IMR-90 (cell line): ENCODE measurements around the gene ADGRA1. TPM values are rescaled to one million over a fixed set of nuclear protein-coding genes. Genes with fewer than 3 reads are reported as not detected.

Experiments used
- ATAC-seq: fragments of 200-7000 bp; cut with Tn5 transposase; 2 replicates; pipeline ENCODE4 v1.9.1; 2020; ENCODE audit warnings: low read depth, mild to moderate bottlenecking, moderate library complexity
- BruUV-seq: library from RNA; stranded (reverse); fragments of 400-500 nt; replicated peaks from 2 replicates; lab custom pipeline; 2021; lab: Mats Ljungman, UMichigan
- CTCF ChIA-PET: fragments of 300-600 bp; formaldehyde crosslinking; extraction: SDS; loops from one replicate; lab custom pipeline; 2021; ENCODE audit warnings: antibody characterized with exemption; lab: Yijun Ruan, JAX
- POLR2A ChIA-PET: fragments of 300-600 bp; sonication (Branson Sonifier 250); formaldehyde crosslinking; loops from one replicate; lab custom pipeline; 2022; ENCODE audit warnings: antibody characterized with exemption; ENCODE audit not compliant: unreplicated experiment; lab: Charles Lee
- DNase-seq: peaks from one replicate; pipeline ENCODE4 v3.0.0; 2013
- H2AFZ ChIP-seq: replicated peaks from 2 replicates; pipeline ENCODE3; 2013; ENCODE audit warnings: low read length, mild to moderate bottlenecking; ENCODE audit not compliant: poor library complexity
- H2AK5ac ChIP-seq: 2 replicates; pipeline ENCODE4 v1.6.1; 2013; ENCODE audit warnings: low read depth, low read length, inconsistent platforms
- H2AK9ac ChIP-seq: replicated peaks from 2 replicates; pipeline ENCODE3; 2013; ENCODE audit warnings: mild to moderate bottlenecking, low read depth, low read length, moderate library complexity; ENCODE audit not compliant: poor library complexity
- H2BK120ac ChIP-seq: 2 replicates; pipeline ENCODE4 v1.6.1; 2013; ENCODE audit warnings: low read depth, low read length, inconsistent platforms
- H2BK15ac ChIP-seq: 3 replicates; pipeline ENCODE4 v1.6.1; 2013; ENCODE audit warnings: low read depth, low read length, inconsistent platforms
- H2BK20ac ChIP-seq: 2 replicates; pipeline ENCODE4 v1.6.1; 2013; ENCODE audit warnings: low read depth, mild to moderate bottlenecking, inconsistent platforms, low read length, moderate library complexity
- H2BK5ac ChIP-seq: 2 replicates; pipeline ENCODE4 v1.6.1; 2013; ENCODE audit warnings: mild to moderate bottlenecking, low read depth, low read length, inconsistent platforms; ENCODE audit not compliant: poor library complexity, severe bottlenecking
- H3K14ac ChIP-seq: replicated peaks from 2 replicates; pipeline ENCODE4 v1.6.1; 2013; ENCODE audit warnings: low read depth, low read length, inconsistent platforms
- H3K18ac ChIP-seq: 2 replicates; pipeline ENCODE4 v1.6.1; 2013; ENCODE audit warnings: low read depth, low read length, control low read depth
- H3K23ac ChIP-seq: 2 replicates; pipeline ENCODE4 v1.6.1; 2013; ENCODE audit warnings: low read depth, low read length, inconsistent platforms
- H3K27ac ChIP-seq: 2 replicates; pipeline ENCODE4 v1.5.1; 2013; ENCODE audit warnings: mild to moderate bottlenecking, control low read depth, low read length; ENCODE audit not compliant: insufficient read depth
- H3K27me3 ChIP-seq: 2 replicates; pipeline ENCODE4 v1.6.1; 2013; ENCODE audit warnings: low read length; ENCODE audit not compliant: control insufficient read depth, insufficient read depth
- H3K36me3 ChIP-seq: 2 replicates; pipeline ENCODE4 v1.6.1; 2013; ENCODE audit warnings: low read length, mixed read lengths; ENCODE audit not compliant: control insufficient read depth, insufficient read depth
- H3K4ac ChIP-seq: 2 replicates; pipeline ENCODE4 v1.6.1; 2013; ENCODE audit warnings: low read depth, low read length, inconsistent platforms
- H3K4me1 ChIP-seq: 2 replicates; pipeline ENCODE4 v1.6.1; 2013; ENCODE audit warnings: low read length, mixed read lengths; ENCODE audit not compliant: control insufficient read depth, insufficient read depth
- H3K4me2 ChIP-seq: 2 replicates; pipeline ENCODE4 v1.6.1; 2013; ENCODE audit warnings: low read depth, mild to moderate bottlenecking, control low read depth, low read length, moderate library complexity
- H3K4me3 ChIP-seq: 2 replicates; pipeline ENCODE4 v1.5.1; 2013; ENCODE audit warnings: low read depth, mild to moderate bottlenecking, control low read depth, low read length, moderate library complexity; ENCODE audit not compliant: insufficient read depth
- H3K56ac ChIP-seq: 2 replicates; pipeline ENCODE4 v1.6.1; 2013; ENCODE audit warnings: low read length, inconsistent platforms; ENCODE audit not compliant: insufficient read depth; ENCODE audit errors: extremely low read depth
- H3K79me1 ChIP-seq, 2 experiments: 2 replicates each; pipeline ENCODE4 v1.6.1; 2013; ENCODE audit warnings: low read length in 2 of 2, inconsistent platforms in 1 of 2, low read depth in 1 of 2
- H3K9ac ChIP-seq: 2 replicates; pipeline ENCODE4 v1.6.1; 2013; ENCODE audit warnings: low read depth, low read length, control low read depth
- H3K9me1 ChIP-seq: 2 replicates; pipeline ENCODE4 v1.6.1; 2013; ENCODE audit warnings: low read length, inconsistent platforms; ENCODE audit not compliant: insufficient read depth
- H3K9me3 ChIP-seq: 2 replicates; pipeline ENCODE4 v1.6.1; 2013; ENCODE audit warnings: low read length; ENCODE audit not compliant: control insufficient read depth, insufficient read depth
- H4K20me1 ChIP-seq: 2 replicates; pipeline ENCODE4 v1.6.1; 2013; ENCODE audit warnings: low read length, inconsistent platforms; ENCODE audit not compliant: insufficient read depth
- H4K5ac ChIP-seq: 2 replicates; pipeline ENCODE4 v1.6.1; 2013; ENCODE audit warnings: mild to moderate bottlenecking, low read depth, low read length, control low read depth
- H4K8ac ChIP-seq, 2 experiments: 2 replicates each; pipeline ENCODE4 v1.6.1; 2013; ENCODE audit warnings: low read depth in 2 of 2, low read length in 2 of 2, control low read depth in 1 of 2, inconsistent platforms in 1 of 2
- H4K91ac ChIP-seq: 2 replicates; pipeline ENCODE4 v1.6.1; 2013; ENCODE audit warnings: low read depth, low read length, inconsistent platforms; ENCODE audit not compliant: insufficient read depth
- MXI1 ChIP-seq: IDR thresholded peaks from 2 replicates; pipeline ENCODE4 v1.6.1; 2012; ENCODE audit warnings: low read depth, mild to moderate bottlenecking, low read length, moderate library complexity, borderline replicate concordance
- RAD21 ChIP-seq: IDR thresholded peaks from 2 replicates; pipeline ENCODE4 v1.6.1; 2012; ENCODE audit warnings: low read length, improper control_type of control experiment
- RFX5 ChIP-seq: IDR thresholded peaks from 2 replicates; pipeline ENCODE4 v1.8.0; 2012; ENCODE audit warnings: low read depth, mild to moderate bottlenecking, low read length, moderate library complexity
- WGBS, 2 experiments: methylation state at CpG; one replicate each; pipeline versions ENCODE4 v1.1.5 to v1.1.7; 2013; ENCODE audit warnings: missing lambda C conversion rate in 2 of 2; ENCODE audit not compliant: insufficient read length in 1 of 2; ENCODE audit errors: extremely low coverage in 2 of 2; 5-methylcytosine and 5-hydroxymethylcytosine counted together
- dilution Hi-C: fragments of 300-500 bp; cut with HindIII; formaldehyde crosslinking; loops from one replicate; pipeline ENCODE4 v1.14.3; 2018; ENCODE audit warnings: low sequenced_read_pairs; ENCODE audit not compliant: unreplicated experiment
- in situ Hi-C: fragments of 300-500 bp; cut with MboI; formaldehyde crosslinking; loops from 3 replicates; pipeline ENCODE4 v1.14.3; 2019; ENCODE audit warnings: low sequenced_read_pairs, inconsistent platforms, mixed read lengths
- intact Hi-C: fragments of 100-400 bp; cut with micrococcal nuclease; formaldehyde crosslinking; loops from 2 replicates; pipeline ENCODE4 v1.10.0; 2022
- polyA plus RNA-seq, 3 experiments: library from polyadenylated mRNA; depleted of rRNA; stranded (reverse); fragments of >200 nt; gene quantifications; 2 replicates each; pipeline ENCODE4 v1.2.3, GENCODE V29; 2012; ENCODE audit warnings: low replicate concordance in 1 of 3
- total RNA-seq: library from RNA; depleted of rRNA; stranded (reverse); fragments of >200 nt; gene quantifications from 2 replicates; pipeline ENCODE4 v1.2.3, GENCODE V29; 2012

ADGRA1 gene
- total and polyA plus RNA-seq, 2 of the 4 experiments (the other 2 are of a cell fraction), result not detected

GRCh38 chr10:133178357-133179127 lies 90.8 kb downstream of the ADGRA1 start:
- no peak overlapping the region for H3K4me3 ChIP-seq
- intact Hi-C loops, result no loop called here
- WGBS, 2 experiments, result 96% methylated on average over 9 of the region's 29 CpGs; no CpG with 5 or more reads in 1 of the 2 experiments
- H4K8ac ChIP-seq, result no peak overlapping the region
- H3K27ac ChIP-seq, result no peak overlapping the region
- no peak overlapping the region for H3K9ac ChIP-seq
- H2BK5ac ChIP-seq, result no peak overlapping the region
- POLR2A ChIA-PET, result no interaction called here
- H2AFZ ChIP-seq, result no peak overlapping the region
- H3K27me3 ChIP-seq, result no peaks in the 10 kb centered on the region
- DNase-seq (no peak), ATAC-seq (no peak)
- H3K14ac ChIP-seq, result no peak overlapping the region
- no peak overlapping the region for H4K5ac ChIP-seq
- no peak overlapping the region for H2BK15ac ChIP-seq
- no peaks in the 10 kb centered on the region for H3K9me1 ChIP-seq
- peaks cover 1% of the 10 kb centered on the region; the same call in 1 of the 2 replicates for H3K9me3 ChIP-seq
- no peak overlapping the region for H2BK20ac ChIP-seq
- no peak overlapping the region for H3K56ac ChIP-seq
- H3K36me3 ChIP-seq, result no peaks in the 10 kb centered on the region; the same call in 1 of the 2 replicates
- no peak overlapping the region for H3K4ac ChIP-seq
- in situ Hi-C loops, result no loop called here
- BruUV-seq, result no TSS peak
- no peak overlapping the region for H2AK5ac ChIP-seq
- H3K79me1 ChIP-seq, result no peaks in the 10 kb centered on the region
- H4K20me1 ChIP-seq, result no peaks in the 10 kb centered on the region
- no peak overlapping the region for H4K91ac ChIP-seq
- H3K23ac ChIP-seq, result no peak overlapping the region
- CTCF ChIA-PET, result no interaction called here
- no peak overlapping the region for H2BK120ac ChIP-seq
- dilution Hi-C loops, result no loop called here
- H3K18ac ChIP-seq, result no peak overlapping the region
- no peak for TF ChIP-seq MXI1
- no peak for TF ChIP-seq RAD21
- TF ChIP-seq RFX5, result no peak
- H3K4me1 ChIP-seq, result no peaks in the 10 kb centered on the region
- no peak overlapping the region for H3K4me2 ChIP-seq
- no peak overlapping the region for H2AK9ac ChIP-seq
